Muscle layer of duodenum (tissue), 2 donors: ENCODE measurements around the gene CDC25B.
A peak's percentile ranks its signal among the peaks of the same experiment; 100 is the strongest.

Experiments used
- H3K27ac ChIP-seq: one replicate; pipeline ENCODE4 v1.7.0; 2013; ENCODE audit warnings: mild to moderate bottlenecking, low read length
- H3K27me3 ChIP-seq: one replicate; pipeline ENCODE4 v1.7.0; 2013; ENCODE audit warnings: low read depth, mild to moderate bottlenecking, control low read depth, low read length
- H3K36me3 ChIP-seq, 2 donors: one replicate each; pipeline ENCODE4 v1.7.0; 2013; ENCODE audit warnings: low read length in 2 of 2, control low read depth in 1 of 2, mild to moderate bottlenecking in 1 of 2; ENCODE audit not compliant: insufficient read depth in 2 of 2, control insufficient read depth in 1 of 2
- H3K4me1 ChIP-seq, 2 donors: one replicate each; pipeline ENCODE4 v1.7.0; 2013; ENCODE audit warnings: low read length in 2 of 2, mild to moderate bottlenecking in 2 of 2, control low read depth in 1 of 2, moderate library complexity in 1 of 2; ENCODE audit not compliant: insufficient read depth in 2 of 2, control insufficient read depth in 1 of 2
- H3K4me3 ChIP-seq, 2 donors: one replicate each; pipeline ENCODE4 v1.7.0; 2013; ENCODE audit warnings: low read length in 2 of 2, low read depth in 1 of 2, mild to moderate bottlenecking in 1 of 2
- H3K9me3 ChIP-seq, 2 donors: one replicate each; pipeline ENCODE4 v1.7.0; 2013; ENCODE audit warnings: low read length in 2 of 2, control low read depth in 1 of 2, mild to moderate bottlenecking in 1 of 2; ENCODE audit not compliant: control insufficient read depth in 1 of 2
- donor health status: healthy.

The CDC25B gene

DNA sequence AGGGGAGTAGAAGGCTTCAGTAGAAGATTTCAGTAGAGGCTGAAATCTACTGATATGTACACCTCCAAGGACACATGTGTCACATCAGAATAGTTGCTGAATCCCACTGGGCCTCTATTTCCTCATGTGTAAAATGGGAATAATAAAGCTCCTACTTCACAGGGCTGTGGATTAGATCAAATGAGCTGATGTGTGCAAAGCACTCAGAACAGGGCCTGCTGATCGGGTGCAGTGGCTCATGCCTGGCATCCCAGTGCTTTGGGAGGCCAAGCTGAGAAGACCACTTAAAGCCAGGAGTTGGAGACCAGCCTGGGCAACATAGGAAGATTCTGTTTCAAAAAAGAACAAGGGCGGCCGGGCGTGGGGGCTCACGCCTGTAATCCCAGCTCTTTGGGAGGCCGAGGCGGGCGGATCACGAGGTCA lies 16.2 kb downstream of the CDC25B start:
- Histone ChIP-seq H3K27ac (peak overlapping the region; percentile 73), H3K4me1 (peaks cover 13 to 31% of the 10 kb centered on the region in 2 donors), H3K27me3 (no peaks in the 10 kb centered on the region), H3K4me3 (peak overlapping the region in 1 of 2 donors; percentile 46), H3K9me3 (no peaks in the 10 kb centered on the region), H3K36me3 (no peaks in the 10 kb centered on the region)

DNA sequence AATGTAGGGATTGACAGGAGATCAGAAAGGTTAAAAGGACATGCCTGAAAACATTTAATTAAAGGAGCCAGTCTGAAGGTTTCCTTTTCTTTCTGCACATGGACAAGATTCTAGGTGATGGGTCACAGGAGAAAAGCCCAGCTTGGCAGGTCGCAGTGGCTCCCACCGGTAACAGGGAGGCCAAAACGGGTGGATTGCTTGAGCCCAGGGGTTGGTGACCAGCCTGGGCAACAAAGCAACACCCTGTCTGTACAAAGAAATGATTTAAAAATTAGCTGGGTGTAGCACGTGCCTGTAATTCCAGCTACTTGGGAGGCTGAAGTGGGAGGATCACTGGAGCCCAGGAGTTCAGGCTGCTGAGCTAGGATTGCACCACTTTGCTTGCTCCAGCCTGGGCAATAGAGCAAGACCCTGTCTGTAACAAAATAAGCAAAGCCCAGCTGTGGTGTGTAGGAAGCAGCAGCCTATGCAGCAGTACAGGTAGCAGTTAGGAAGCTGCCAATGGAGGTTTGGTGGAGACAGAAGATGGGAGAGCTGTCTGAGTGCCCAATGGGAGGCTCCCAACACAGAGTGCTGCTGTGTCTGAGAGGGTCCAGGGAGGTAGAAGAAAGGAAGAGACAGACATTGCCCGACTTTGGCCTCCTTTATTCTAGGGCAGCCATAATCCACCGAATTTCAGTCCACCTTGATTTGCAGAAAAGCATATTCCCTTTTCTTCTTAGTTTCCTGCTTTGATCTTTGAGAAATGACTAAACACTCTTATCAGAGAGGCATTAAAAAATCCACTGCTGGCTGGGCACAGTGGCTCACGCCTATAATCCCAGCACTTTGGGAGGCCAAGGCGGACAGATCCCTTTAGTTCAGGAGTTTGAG lies 17.1 kb downstream of the CDC25B start:
- H3K27ac ChIP-seq = peak overlapping the region; percentile 27
- no peaks in the 10 kb centered on the region for H3K27me3 ChIP-seq
- peaks cover 6 to 25% of the 10 kb centered on the region in 2 donors for H3K4me1 ChIP-seq
- no peaks in the 10 kb centered on the region for H3K9me3 ChIP-seq
- no peaks in the 10 kb centered on the region for H3K36me3 ChIP-seq
- no peak overlapping the region for H3K4me3 ChIP-seq

DNA sequence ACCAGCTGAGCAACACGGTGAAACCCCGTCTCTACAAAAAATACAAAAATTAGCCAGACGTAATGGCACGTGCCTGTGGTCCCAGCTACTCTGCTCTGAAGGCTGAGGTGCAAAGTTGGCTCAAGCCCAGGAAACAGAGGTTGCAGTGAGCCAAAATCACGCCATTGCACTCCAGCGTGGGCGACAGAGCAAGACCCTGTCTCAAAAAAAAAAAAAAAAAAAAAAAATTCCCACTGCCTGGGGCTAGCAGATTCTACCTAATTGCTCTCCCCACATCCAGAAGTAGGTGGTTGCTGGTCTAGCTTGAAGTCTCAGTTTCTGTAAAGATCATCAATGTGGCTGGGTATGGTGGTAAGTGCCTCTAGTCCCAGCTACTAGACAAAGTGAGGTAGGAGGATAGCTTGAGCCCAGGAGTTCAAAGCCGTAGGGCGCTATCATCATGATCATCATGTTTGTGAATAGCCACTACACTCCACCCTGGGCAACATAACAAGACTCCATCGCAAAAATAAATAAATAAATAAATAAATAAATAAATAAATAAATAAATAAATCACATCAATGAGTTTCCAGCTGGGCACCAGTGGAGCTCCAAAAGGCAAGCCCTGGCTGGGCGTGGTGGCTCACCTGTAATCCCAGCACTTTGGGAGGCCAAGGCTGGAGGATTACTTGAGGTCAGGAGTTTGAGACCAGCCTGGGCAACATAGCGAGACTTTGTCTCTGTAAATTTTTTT lies 17.9 kb downstream of the CDC25B start:
- Histone ChIP-seq H3K36me3 (no peaks in the 10 kb centered on the region), H3K4me3 (no peak overlapping the region), H3K27ac (no peak overlapping the region), H3K4me1 (peaks cover 6 to 29% of the 10 kb centered on the region in 2 donors), H3K27me3 (no peaks in the 10 kb centered on the region), H3K9me3 (no peaks in the 10 kb centered on the region)

DNA sequence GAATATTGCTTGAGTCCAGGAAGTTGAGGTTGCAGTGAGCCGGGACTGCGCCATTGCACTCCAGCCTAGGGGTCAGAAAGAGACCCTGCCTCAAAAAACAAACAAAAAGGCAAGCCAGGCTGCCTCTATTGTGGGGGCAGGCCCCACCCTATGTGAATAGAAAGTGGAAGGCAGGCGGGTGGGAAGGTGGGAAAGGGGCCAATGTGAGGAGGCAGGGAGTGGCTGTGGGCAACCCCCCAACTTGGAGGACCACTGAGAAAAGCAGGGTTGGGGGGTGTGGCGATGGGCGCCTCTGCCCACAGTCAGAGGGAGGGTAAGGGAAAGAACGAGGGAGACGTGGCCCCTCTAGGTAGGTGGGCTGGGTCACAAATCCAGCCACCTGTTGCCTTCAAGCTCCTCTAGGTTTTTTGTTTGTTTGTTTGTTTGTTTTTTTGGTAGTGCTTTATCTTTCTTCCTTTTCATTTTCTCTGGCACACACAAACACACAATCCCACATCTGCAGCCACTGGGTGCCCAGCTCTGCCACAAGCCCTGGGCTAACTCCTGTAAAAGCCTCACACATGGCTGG lies 18.9 kb downstream of the CDC25B start:
- H3K27me3 ChIP-seq = no peaks in the 10 kb centered on the region
- no peak overlapping the region for H3K27ac ChIP-seq
- no peaks in the 10 kb centered on the region for H3K9me3 ChIP-seq
- no peaks in the 10 kb centered on the region for H3K36me3 ChIP-seq
- H3K4me3 ChIP-seq = no peak overlapping the region
- H3K4me1 ChIP-seq = peaks cover 6 to 39% of the 10 kb centered on the region in 2 donors

DNA sequence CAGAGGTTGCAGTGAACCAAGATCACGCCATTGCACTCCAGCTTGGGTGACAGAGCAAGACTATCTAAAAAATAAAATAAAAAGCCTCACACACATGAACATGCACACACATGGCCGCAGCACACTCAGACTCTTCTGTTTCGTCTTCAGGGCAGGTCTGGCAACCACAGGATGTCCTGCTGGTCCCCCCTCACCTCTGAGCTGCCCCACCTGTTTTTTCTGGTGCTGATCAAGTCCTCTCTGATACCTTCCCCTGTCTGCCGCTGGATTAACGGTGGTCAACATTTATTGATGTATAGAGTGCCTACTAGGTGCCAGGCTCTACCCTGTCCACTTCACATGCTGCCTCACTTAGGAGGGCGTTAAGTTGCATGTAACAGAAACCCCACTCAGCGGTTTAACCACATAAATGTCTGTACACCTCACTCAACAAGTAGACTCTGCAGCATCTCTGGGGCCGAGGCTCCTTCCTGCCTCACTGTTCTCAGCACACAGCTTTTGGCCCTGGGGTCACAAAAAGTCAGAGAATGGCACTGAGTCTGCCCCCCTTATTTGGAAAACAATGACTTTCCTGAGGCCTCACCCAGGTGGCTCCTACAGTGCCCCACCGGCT lies 19.7 kb downstream of the CDC25B start:
- Histone ChIP-seq H3K4me1 (peaks cover 6 to 36% of the 10 kb centered on the region in 2 donors), H3K27me3 (no peaks in the 10 kb centered on the region), H3K36me3 (peaks cover 0 to 5% of the 10 kb centered on the region in 2 donors), H3K9me3 (no peaks in the 10 kb centered on the region), H3K27ac (no peak overlapping the region), H3K4me3 (no peak overlapping the region)

DNA sequence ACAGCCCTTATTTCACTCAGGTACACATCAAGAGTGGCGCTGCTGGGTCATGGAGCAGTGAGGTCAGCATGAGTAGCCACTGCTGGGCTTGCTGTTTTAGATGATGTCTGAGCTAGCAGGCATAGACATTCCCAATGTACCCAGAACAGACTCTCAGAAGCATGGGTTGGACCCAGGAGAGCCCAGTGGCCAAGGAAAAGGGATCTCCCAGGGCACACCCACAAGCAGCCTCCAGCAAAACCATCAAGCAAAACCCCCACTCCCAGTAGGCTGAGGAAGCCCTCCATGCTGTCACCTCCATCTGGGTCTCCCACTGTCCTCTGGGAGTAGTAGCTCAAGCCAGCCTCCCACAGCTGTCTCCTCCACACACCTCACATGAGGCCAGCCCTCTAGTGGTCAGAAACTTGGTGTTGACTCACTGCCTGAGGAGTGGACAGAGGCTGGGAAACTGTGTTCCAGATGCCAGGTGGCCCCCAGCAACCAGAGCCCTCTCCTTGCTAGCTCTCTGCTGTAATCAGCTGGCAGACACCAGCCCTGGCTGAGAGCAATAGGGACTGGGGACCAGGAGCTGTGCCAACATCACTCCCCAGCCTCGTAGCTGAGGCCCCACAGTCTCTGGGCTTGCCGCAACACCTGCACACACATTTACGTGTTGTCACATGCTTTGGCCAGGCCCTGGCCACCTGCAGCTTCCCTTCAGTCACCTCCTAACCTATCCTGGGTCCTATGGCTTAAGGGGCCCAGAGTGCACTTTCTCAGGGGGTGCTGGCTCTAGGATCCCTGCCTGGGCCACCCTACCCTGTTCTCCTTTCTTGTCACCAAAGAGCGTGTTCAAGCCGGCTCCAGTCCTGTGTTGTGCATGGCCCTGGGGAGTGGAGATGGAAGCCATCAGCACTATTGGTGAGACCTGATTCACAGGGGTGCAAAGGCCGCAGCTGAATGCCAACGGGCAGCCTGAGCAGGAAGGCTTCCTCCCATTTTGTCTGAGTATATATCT lies 22.3 kb downstream of the CDC25B start:
- H3K4me1 ChIP-seq = peaks cover 5 to 31% of the 10 kb centered on the region in 2 donors
- H3K36me3 ChIP-seq = peaks cover 8 to 21% of the 10 kb centered on the region in 2 donors
- H3K27me3 ChIP-seq = no peaks in the 10 kb centered on the region
- H3K27ac ChIP-seq = peak overlapping the region; percentile 1
- H3K9me3 ChIP-seq = no peaks in the 10 kb centered on the region
- no peak overlapping the region for H3K4me3 ChIP-seq

DNA sequence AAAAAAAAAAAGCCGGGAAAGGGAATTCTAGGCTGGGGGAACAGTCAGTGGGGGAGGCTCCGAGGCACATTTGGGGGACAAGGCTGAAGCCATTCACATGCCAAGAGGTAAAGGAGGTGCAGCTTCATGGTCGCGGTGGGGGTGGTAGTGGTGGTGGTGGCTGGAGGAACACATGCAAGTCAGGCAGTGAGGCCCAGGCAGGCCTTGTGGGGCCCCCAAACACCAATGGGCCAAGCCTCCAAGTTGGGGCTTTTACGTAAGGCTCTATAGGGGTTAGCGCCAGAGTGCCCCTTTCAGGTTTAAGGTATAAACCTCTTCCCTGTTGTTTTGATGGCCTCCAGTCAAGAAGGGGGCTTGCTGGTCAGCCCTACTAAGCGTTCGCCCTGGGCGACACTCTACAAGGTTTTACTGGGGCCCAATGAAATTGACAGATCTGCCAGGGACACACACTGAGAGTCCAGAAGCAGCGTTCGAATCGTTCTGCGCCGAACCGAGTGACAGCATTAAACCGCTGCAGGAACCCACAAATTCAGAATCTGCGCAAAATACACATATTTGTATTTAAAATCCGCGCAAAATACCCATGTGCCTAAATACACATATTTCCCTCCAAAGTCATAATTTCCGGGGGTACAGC lies 23.4 kb downstream of the CDC25B start:
- Histone ChIP-seq H3K4me3 (peak overlapping the region; percentile 88 to 91), H3K4me1 (peaks cover 5 to 31% of the 10 kb centered on the region in 2 donors), H3K36me3 (peaks cover 16 to 32% of the 10 kb centered on the region in 2 donors)

DNA sequence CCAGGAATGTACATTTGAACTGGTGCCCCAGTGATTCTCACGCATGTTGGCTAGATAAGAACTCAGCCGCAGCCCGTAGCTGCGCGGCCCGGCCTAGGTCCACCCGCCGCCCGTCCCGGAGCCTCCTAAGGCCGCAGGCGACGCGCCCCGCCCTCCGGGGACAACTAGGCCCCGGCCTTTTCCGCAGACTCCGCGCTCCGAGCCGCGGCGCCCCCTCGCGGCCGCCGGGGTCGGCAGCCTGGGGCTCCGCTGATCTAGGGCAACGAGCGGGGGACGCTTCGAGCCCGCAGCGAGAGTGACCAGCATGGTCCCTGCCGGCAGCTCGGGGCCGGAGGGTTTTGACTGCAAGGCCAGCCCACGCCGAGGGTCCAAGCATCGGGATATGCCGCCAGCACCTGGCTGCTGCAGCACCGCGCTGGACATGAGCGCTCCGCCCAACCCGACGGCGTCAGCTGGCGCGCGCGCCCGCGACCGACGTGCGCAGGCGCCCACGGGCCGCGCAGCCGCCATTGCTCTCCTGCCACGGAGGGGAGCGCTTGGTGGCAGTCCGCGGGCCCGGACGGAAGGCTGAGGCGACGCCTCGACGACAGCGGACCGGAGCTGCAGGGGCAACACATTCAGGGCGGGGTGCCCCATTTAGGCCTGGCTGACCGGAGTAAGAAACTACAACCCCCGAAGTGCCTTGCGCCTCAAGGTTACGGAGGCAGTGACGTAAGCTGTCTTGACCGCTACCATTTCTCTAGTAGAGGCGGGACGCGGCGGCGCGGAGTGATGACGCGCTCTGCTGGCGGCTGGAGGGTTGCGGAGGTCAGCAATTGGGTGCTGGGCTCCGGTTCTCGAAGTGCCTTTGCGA lies 24.2 kb downstream of the CDC25B start, which contains the start of gene AP5S1:
AP5S1 (plus strand) TSS at position 500 of the 853 bp plus-strand sequence. CDS start 1,571 bp downstream, outside the sequence.
- Histone ChIP-seq H3K9me3 (no peaks in the 10 kb centered on the region), H3K4me1 (peaks cover 5 to 31% of the 10 kb centered on the region in 2 donors), H3K4me3 (peak within 1 kb of the TSS; percentile 88 to 91), H3K27me3 (no peaks in the 10 kb centered on the region), H3K36me3 (peaks cover 19 to 39% of the 10 kb centered on the region in 2 donors), H3K27ac (peak within 1 kb of the TSS; percentile 99)

More for the DNA sequence above, 23.4 kb downstream of the CDC25B start:
- peak overlapping the region; percentile 99 for H3K27ac ChIP-seq
- H3K27me3 ChIP-seq = no peaks in the 10 kb centered on the region
- H3K9me3 ChIP-seq = no peaks in the 10 kb centered on the region

DNA sequence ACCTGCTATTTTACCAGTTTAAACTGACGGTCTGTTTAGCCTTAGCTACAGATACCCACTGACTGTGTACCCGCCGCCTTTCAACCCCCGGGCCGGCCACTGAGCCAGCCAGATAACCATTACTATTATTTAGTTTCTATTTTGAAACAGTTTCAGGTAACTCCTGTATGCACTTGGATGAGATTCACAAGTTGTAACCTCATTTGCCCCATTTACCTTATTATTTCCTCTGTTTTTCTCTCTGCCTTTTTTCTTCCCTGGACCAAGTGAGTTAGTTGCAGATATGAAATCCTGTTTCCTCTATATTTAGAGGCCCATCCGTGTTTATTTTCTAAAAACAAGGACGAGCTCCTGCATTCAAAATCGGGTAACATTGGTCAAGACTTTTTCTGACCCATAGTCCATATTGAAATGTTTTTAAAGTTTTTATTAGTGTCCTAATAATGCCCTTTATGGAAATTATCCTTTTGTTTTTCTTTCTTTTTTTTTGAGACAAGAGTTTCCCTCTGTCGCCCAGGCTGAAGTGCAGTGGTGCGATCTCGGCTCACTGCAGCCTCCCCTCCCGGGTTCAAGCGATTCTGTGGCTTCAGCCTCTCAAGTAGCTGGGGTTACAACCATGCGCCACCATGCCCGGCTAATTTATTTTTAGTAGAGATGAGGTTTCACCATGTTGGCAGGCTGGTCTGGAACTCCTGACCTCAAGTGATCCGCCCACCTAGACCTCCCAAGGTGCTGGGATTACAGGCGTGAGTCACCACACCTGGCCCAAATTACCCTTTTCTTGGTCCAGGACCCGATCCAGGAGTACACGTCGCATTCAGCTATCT lies 25.0 kb downstream of the CDC25B start:
- Histone ChIP-seq H3K9me3 (no peaks in the 10 kb centered on the region), H3K4me3 (peak overlapping the region; percentile 88 to 91), H3K27ac (peak overlapping the region; percentile 99), H3K4me1 (peaks cover 5 to 31% of the 10 kb centered on the region in 2 donors), H3K36me3 (peaks cover 26 to 47% of the 10 kb centered on the region in 2 donors), H3K27me3 (no peaks in the 10 kb centered on the region)
